ENCODE measurements around the gene CRHR1.

DNA sequence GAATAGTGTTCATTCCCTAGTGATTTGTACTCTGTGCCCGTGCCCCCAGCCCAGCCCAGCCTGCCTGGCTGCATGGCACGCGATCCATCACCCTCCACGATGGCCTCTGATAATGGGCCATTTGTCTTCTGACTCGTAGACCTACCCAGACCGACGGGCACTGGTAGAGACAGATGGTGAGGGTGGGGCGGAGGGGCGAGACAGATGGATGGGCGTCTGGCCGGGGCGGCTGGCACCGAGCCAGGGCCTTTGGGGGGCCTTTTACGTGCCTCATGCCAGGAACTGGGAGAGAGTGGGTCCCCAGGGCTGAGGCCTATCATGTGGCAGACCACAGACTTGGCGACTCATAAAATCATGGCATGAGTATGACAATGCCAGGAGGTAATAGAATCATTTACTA is 25.4 kb downstream of the CRHR1 start:
- TF ChIP-seq CTCF (IDR thresholded peaks at IDR 0.05) = no peak
- no peak for TF ChIP-seq POLR2A (IDR thresholded peaks at IDR 0.05)
